Regular cardiac myocyte (primary cell): ENCODE data around the gene CABS1. TPM values are rescaled to one million over a fixed set of nuclear protein-coding genes. Genes with fewer than 3 reads are reported as not detected.

Source experiments
- total RNA-seq: library from RNA; depleted of rRNA; stranded (reverse); fragments of >200 nt; gene quantifications from 2 replicates; pipeline ENCODE4 v1.2.3, GENCODE V29; 2014

CABS1 gene
- not detected in 2 replicates for total RNA-seq

GRCh38 chr4:70334681-70335080 is at the start of gene CABS1:
Gene CABS1, plus strand, starts transcription at chr4:70334981. Its CDS starts 59 bp downstream, at chr4:70335040.

GRCh38 chr4:70360460-70360859 is 25.7 kb downstream of the CABS1 start, which contains the start of gene SMR3A:
Gene SMR3A, plus strand, starts transcription at chr4:70360760. Its CDS starts 1,356 bp downstream, at chr4:70362116.

GRCh38 chr4:70382691-70383181 is 48.0 kb downstream of the CABS1 start, which contains the start of gene SMR3B:
Gene SMR3B, plus strand, starts transcription at chr4:70383131. Its CDS starts 1,380 bp downstream, at chr4:70384511.

Other genes starting within 250 kb of the CABS1 start
- not detected in 2 replicates for gene PRR27, start 180.7 kb upstream of the CABS1 start, total RNA-seq
- gene ODAM, start 139.3 kb upstream of the CABS1 start, total RNA-seq = not detected in 2 replicates
- gene FDCSP, start 108.9 kb upstream of the CABS1 start, total RNA-seq = not detected in 2 replicates
- not detected in 2 replicates for gene CSN3, start 92.4 kb upstream of the CABS1 start, total RNA-seq
- not detected in 2 replicates for gene SMR3A, start 25.8 kb downstream of the CABS1 start, total RNA-seq
- not detected in 2 replicates for gene SMR3B, start 48.1 kb downstream of the CABS1 start, total RNA-seq
- not detected in 2 replicates for gene OPRPN, start 63.0 kb downstream of the CABS1 start, total RNA-seq
- not detected in 2 replicates for gene MUC7, start 137.2 kb downstream of the CABS1 start, total RNA-seq
- gene AMTN, start 183.6 kb downstream of the CABS1 start, total RNA-seq = not detected in 2 replicates